Parathyroid adenoma (tissue), 2 donors: ENCODE measurements around the gene NAAA.

ENCODE experiments used
- H2AFZ ChIP-seq: fragments of 300-600 bp; sonication (generic); one replicate; pipeline ENCODE4 v1.7.0; 2017; ENCODE audit warnings: antibody characterized with exemption, mild to moderate bottlenecking
- H3K27ac ChIP-seq: fragments of 300-600 bp; sonication (generic); one replicate; pipeline ENCODE4 v1.7.0; 2017
- H3K27me3 ChIP-seq: fragments of 300-600 bp; sonication (generic); one replicate; pipeline ENCODE4 v1.7.0; 2017; ENCODE audit warnings: low read length; ENCODE audit not compliant: control insufficient read depth, insufficient read depth
- H3K36me3 ChIP-seq: fragments of 300-600 bp; sonication (generic); one replicate; pipeline ENCODE4 v1.7.0; 2017; ENCODE audit warnings: low read length; ENCODE audit not compliant: control insufficient read depth, insufficient read depth
- H3K4me1 ChIP-seq: fragments of 300-600 bp; sonication (generic); one replicate; pipeline ENCODE4 v1.7.0; 2017; ENCODE audit warnings: control low read depth
- H3K4me2 ChIP-seq: fragments of 300-600 bp; sonication (generic); one replicate; pipeline ENCODE4 v1.7.0; 2017; ENCODE audit warnings: low read length
- H3K4me3 ChIP-seq: fragments of 300-600 bp; sonication (generic); one replicate; pipeline ENCODE4 v1.7.0; 2017; ENCODE audit warnings: low read depth, low read length
- H3K79me2 ChIP-seq: fragments of 300-600 bp; sonication (generic); one replicate; pipeline ENCODE4 v1.7.0; 2017; ENCODE audit warnings: control low read depth
- H3K9ac ChIP-seq: fragments of 300-600 bp; sonication (generic); one replicate; pipeline ENCODE4 v1.7.0; 2017; ENCODE audit warnings: mild to moderate bottlenecking
- H3K9me3 ChIP-seq: fragments of 300-600 bp; sonication (generic); one replicate; pipeline ENCODE4 v1.7.0; 2017; ENCODE audit warnings: low read length; ENCODE audit not compliant: control insufficient read depth
- TF ChIP-seq, protein P1 (sequence below): fragments of 300-600 bp; sonication (generic); IDR thresholded peaks from one replicate; pipeline ENCODE4 v1.7.0; 2017; ENCODE audit warnings: antibody characterized with exemption, mild to moderate bottlenecking
- donor health status: primary hyperparathyroidism.

The NAAA gene

DNA sequence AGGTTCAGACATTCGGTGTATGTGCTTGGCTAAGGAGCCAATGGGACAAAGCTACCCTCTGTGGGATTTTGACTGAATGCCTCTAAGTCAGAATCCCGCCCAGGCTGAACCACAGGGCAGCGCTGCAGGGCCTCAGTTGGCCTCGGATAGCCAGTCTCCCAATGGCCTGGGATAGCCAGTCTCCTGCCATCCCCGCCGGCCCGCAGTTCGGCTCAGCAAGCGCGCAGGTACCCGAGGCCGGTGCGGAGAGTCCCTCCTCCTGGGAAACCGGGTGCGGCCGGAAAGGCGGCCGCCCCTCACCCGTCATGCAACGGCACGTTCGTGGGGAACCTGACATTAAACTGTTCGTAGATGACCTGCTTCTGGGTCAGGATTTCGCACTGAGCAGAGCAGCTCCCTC, 54.7 kb downstream of the NAAA start:
- H2AFZ ChIP-seq = no peak overlapping the region
- H3K4me2 ChIP-seq = no peak overlapping the region
- H3K27ac ChIP-seq = no peak overlapping the region
- H3K79me2 ChIP-seq = no peaks in the 10 kb centered on the region
- no peak overlapping the region for H3K9ac ChIP-seq
- TF ChIP-seq, protein P1, sequence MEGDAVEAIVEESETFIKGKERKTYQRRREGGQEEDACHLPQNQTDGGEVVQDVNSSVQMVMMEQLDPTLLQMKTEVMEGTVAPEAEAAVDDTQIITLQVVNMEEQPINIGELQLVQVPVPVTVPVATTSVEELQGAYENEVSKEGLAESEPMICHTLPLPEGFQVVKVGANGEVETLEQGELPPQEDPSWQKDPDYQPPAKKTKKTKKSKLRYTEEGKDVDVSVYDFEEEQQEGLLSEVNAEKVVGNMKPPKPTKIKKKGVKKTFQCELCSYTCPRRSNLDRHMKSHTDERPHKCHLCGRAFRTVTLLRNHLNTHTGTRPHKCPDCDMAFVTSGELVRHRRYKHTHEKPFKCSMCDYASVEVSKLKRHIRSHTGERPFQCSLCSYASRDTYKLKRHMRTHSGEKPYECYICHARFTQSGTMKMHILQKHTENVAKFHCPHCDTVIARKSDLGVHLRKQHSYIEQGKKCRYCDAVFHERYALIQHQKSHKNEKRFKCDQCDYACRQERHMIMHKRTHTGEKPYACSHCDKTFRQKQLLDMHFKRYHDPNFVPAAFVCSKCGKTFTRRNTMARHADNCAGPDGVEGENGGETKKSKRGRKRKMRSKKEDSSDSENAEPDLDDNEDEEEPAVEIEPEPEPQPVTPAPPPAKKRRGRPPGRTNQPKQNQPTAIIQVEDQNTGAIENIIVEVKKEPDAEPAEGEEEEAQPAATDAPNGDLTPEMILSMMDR = no peak
- H3K27me3 ChIP-seq = no peaks in the 10 kb centered on the region
- H3K9me3 ChIP-seq = no peaks in the 10 kb centered on the region
- no peaks in the 10 kb centered on the region for H3K36me3 ChIP-seq
- H3K4me1 ChIP-seq = no peaks in the 10 kb centered on the region
- no peak overlapping the region for H3K4me3 ChIP-seq

GRCh38 chr4:75881476-75881875, 59.3 kb downstream of the NAAA start:
- Histone ChIP-seq H3K27ac (no peak overlapping the region), H3K4me2 (no peak overlapping the region), H3K27me3 (no peaks in the 10 kb centered on the region), H3K9ac (no peak overlapping the region), H3K9me3 (no peaks in the 10 kb centered on the region), H3K4me1 (no peaks in the 10 kb centered on the region), H3K36me3 (no peaks in the 10 kb centered on the region), H2AFZ (no peak overlapping the region), H3K79me2 (no peaks in the 10 kb centered on the region), H3K4me3 (no peak overlapping the region)
- TF ChIP-seq, protein P1 = no peak

DNA sequence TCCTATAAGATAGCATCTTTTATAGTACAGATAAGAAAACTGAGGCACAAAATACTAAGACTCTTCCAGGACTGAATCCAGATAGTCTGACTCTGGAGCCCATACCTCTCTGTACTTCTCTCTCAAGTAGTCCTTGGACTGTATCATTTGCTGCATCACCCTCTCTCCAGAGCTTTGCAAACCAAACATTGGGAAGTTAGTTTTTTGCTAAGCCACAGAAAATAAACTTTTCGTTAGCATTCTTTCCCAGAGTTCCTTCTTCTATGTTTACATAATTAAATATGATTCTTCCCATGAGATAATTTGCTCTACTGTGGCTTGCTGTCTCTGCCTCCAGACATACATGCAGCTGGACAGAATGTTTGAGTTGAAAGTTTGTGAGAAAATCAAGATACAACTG, 60.5 kb downstream of the NAAA start:
- H3K79me2 ChIP-seq = no peaks in the 10 kb centered on the region
- H3K36me3 ChIP-seq = no peaks in the 10 kb centered on the region
- H3K27me3 ChIP-seq = no peaks in the 10 kb centered on the region
- no peak overlapping the region for H2AFZ ChIP-seq
- H3K27ac ChIP-seq = no peak overlapping the region
- H3K9ac ChIP-seq = no peak overlapping the region
- no peak overlapping the region for H3K4me3 ChIP-seq
- TF ChIP-seq, protein P1 = no peak
- H3K4me2 ChIP-seq = no peak overlapping the region
- no peaks in the 10 kb centered on the region for H3K9me3 ChIP-seq
- H3K4me1 ChIP-seq = no peaks in the 10 kb centered on the region

- Histone ChIP-seq H3K9me3 (no peaks in the 10 kb centered on the region), H3K4me1 (no peaks in the 10 kb centered on the region), H2AFZ (no peak overlapping the region), H3K27me3 (no peaks in the 10 kb centered on the region), H3K4me2 (no peak overlapping the region), H3K36me3 (no peaks in the 10 kb centered on the region), H3K79me2 (no peaks in the 10 kb centered on the region), H3K9ac (no peak overlapping the region), H3K27ac (no peak overlapping the region), H3K4me3 (no peak overlapping the region)
- TF ChIP-seq, protein P1 = no peak
These were observed 62.5 kb downstream of the NAAA start for GRCh38 chr4:75878246-75878756.

DNA sequence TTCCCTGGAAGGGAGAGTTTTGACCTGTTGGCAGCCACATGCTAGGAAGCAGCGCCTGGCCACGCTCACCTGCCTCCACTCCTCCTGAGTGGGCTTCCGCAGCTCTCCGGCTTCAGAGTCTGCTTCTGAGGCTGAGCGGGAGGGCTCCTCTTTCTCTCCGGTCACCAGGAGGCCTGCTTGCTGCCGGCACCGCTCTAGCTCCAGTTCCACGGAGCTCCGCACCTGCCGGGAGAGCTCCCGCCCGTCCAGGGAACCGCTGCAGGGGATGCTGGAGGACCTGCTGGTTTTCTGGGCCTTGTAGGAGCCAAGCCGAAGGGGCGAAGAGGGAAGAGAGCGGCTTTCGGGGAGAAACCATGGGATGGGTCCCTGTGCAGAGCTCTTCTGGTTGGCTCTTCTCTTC, 64.6 kb downstream of the NAAA start:
- Histone ChIP-seq H3K27ac (no peak overlapping the region), H3K27me3 (no peaks in the 10 kb centered on the region), H3K4me2 (no peak overlapping the region), H3K9ac (no peak overlapping the region), H3K4me3 (no peak overlapping the region), H3K79me2 (no peaks in the 10 kb centered on the region), H2AFZ (no peak overlapping the region), H3K36me3 (no peaks in the 10 kb centered on the region), H3K9me3 (no peaks in the 10 kb centered on the region), H3K4me1 (no peaks in the 10 kb centered on the region)
- TF ChIP-seq, protein P1 = no peak
